ENCODE data around the gene MMP23B. TPM values are rescaled to one million over a fixed set of nuclear protein-coding genes. Genes with fewer than 3 reads are reported as not detected.

Gene MMP23B
- total RNA-seq = 1 to 10 TPM; 1.8 to 5.9 (median 4.1) TPM

GRCh38 chr1:1631782-1632420 is at the start of gene MMP23B:
Gene MMP23B (plus strand): TSS chr1:1632173. CDS start chr1:1632219, 46 bp downstream.
- peak in 2 of 3 donors; percentile 45 to 51 for DNase-seq
- Histone ChIP-seq H3K4me1 (peaks cover under 1 to 28% (median 18%) of the 10 kb centered on the region in 4 donors), H3K27me3 (peaks cover 0 to 17% of the 10 kb centered on the region in 2 donors), H3K27ac (peak within 1 kb of the TSS; percentile 82 to 91 (median 84)), H3K36me3 (peaks cover 0 to 20% (median 0%) of the 10 kb centered on the region in 3 donors), H3K9me3 (no peaks in the 10 kb centered on the region), H3K4me3 (peak within 1 kb of the TSS; percentile 41 to 56 (median 51))
- TF ChIP-seq CTCF (IDR thresholded peaks at IDR 0.05) = no peak
- no peak for TF ChIP-seq POLR2A (IDR thresholded peaks at IDR 0.05)

- Histone ChIP-seq H3K4me3 (no peak overlapping the region), H3K4me1 (peaks cover 0 to 4% (median 0%) of the 10 kb centered on the region in 4 donors), H3K27me3 (no peaks in the 10 kb centered on the region), H3K36me3 (no peaks in the 10 kb centered on the region), H3K9me3 (no peaks in the 10 kb centered on the region), H3K27ac (no peak overlapping the region)
- TF ChIP-seq POLR2A (IDR thresholded peaks at IDR 0.05) (no peak), CTCF (IDR thresholded peaks at IDR 0.05) (no peak)
- no peak for DNase-seq
These were observed 49.2 kb upstream of the MMP23B start for GRCh38 chr1:1582585-1583346.

GRCh38 chr1:1583347-1584010 is 48.5 kb upstream of the MMP23B start:
- Histone ChIP-seq H3K9me3 (no peaks in the 10 kb centered on the region), H3K36me3 (no peaks in the 10 kb centered on the region), H3K27me3 (no peaks in the 10 kb centered on the region), H3K4me3 (no peak overlapping the region), H3K27ac (no peak overlapping the region), H3K4me1 (no peaks in the 10 kb centered on the region)
- no peak for DNase-seq
- TF ChIP-seq CTCF (IDR thresholded peaks at IDR 0.05) = no peak
- TF ChIP-seq POLR2A (IDR thresholded peaks at IDR 0.05) = no peak

- TF ChIP-seq CTCF (IDR thresholded peaks at IDR 0.05) (no peak), POLR2A (IDR thresholded peaks at IDR 0.05) (no peak)
- Histone ChIP-seq H3K27me3 (peaks cover 0 to 2% of the 10 kb centered on the region in 2 donors), H3K27ac (no peak overlapping the region), H3K4me1 (no peaks in the 10 kb centered on the region), H3K36me3 (no peaks in the 10 kb centered on the region), H3K4me3 (no peak overlapping the region), H3K9me3 (no peaks in the 10 kb centered on the region)
- DNase-seq = no peak
These were observed 40.5 kb upstream of the MMP23B start for GRCh38 chr1:1591452-1591851.

GRCh38 chr1:1593834-1594601 is 38.0 kb upstream of the MMP23B start:
- no peak overlapping the region for H3K27ac ChIP-seq
- H3K4me3 ChIP-seq = no peak overlapping the region
- DNase-seq = no peak
- no peaks in the 10 kb centered on the region for H3K36me3 ChIP-seq
- H3K9me3 ChIP-seq = no peaks in the 10 kb centered on the region
- peaks cover 0 to 9% (median 1%) of the 10 kb centered on the region in 4 donors for H3K4me1 ChIP-seq
- TF ChIP-seq POLR2A (IDR thresholded peaks at IDR 0.05) (no peak), CTCF (IDR thresholded peaks at IDR 0.05) (no peak)
- peaks cover 0 to 5% of the 10 kb centered on the region in 2 donors for H3K27me3 ChIP-seq

Measured in Peyer's patch (tissue), 4 donors.